ENCODE data around the gene ZC3H4.

GRCh38 chr19:47095476-47096099 lies 18.0 kb downstream of the ZC3H4 start:
- TF ChIP-seq CTCF (conservative IDR thresholded peaks at IDR 0.05 in 1 of 2, IDR thresholded peaks at IDR 0.05 in 1 of 2; ENCODE audit: low read depth in 1 of 2, low read length in 2 of 2) (no peak), EZH2 (IDR thresholded peaks at IDR 0.05; ENCODE audit: low read length, missing control alignments) (no peak)

Data from fibroblast of lung (primary cell).